Fibroblast of lung (primary cell): ENCODE results near the gene MMP3. TPM values are rescaled to one million over a fixed set of nuclear protein-coding genes. Genes with fewer than 3 reads are reported as not detected.

Experiments used
- DNase-seq, 2 donors: peaks; one replicate each; pipeline versions ENCODE4 v3.0.0 to v3.0.0-alpha.2; 2010; ENCODE audit warnings: low read depth in 2 of 2
- H2AFZ ChIP-seq: 2 replicates; pipeline ENCODE4 v1.5.1; 2012; ENCODE audit warnings: low read length, control low read depth, inconsistent platforms
- H3K27ac ChIP-seq: 2 replicates; pipeline ENCODE4 v1.5.1; 2011; ENCODE audit warnings: low read length, control low read depth; ENCODE audit not compliant: insufficient read depth
- H3K27me3 ChIP-seq: 2 replicates; pipeline ENCODE4 v1.5.1; 2011; ENCODE audit warnings: mild to moderate bottlenecking, low read length; ENCODE audit not compliant: control insufficient read depth, insufficient read depth
- H3K36me3 ChIP-seq: 2 replicates; pipeline ENCODE4 v1.5.1; 2011; ENCODE audit warnings: low read length; ENCODE audit not compliant: control insufficient read depth, insufficient read depth
- H3K4me1 ChIP-seq: 2 replicates; pipeline ENCODE4 v1.5.1; 2011; ENCODE audit warnings: low read length; ENCODE audit not compliant: control insufficient read depth, insufficient read depth; ENCODE audit errors: extremely low read depth
- H3K4me2 ChIP-seq: 2 replicates; pipeline ENCODE4 v1.5.1; 2011; ENCODE audit warnings: low read length, control low read depth; ENCODE audit not compliant: insufficient read depth; ENCODE audit errors: extremely low read depth
- H3K4me3 ChIP-seq, 4 experiments: fragments of 200-600 bp in 1 of 4; sonication (generic) in 1 of 4; replicated peaks in 1 of 4; 2 replicates each; pipeline ENCODE4 v1.5.1; 2011 to 2016; ENCODE audit warnings: low read length in 4 of 4, low read depth in 3 of 4, mild to moderate bottlenecking in 3 of 4, control low read depth in 2 of 4, inconsistent platforms in 1 of 4, mixed read lengths in 1 of 4; ENCODE audit not compliant: insufficient read depth in 1 of 4; ENCODE audit errors: control extremely low read depth in 1 of 4
- H3K79me2 ChIP-seq: 2 replicates; pipeline ENCODE4 v1.5.1; 2012; ENCODE audit warnings: mild to moderate bottlenecking, low read length, inconsistent platforms; ENCODE audit not compliant: control insufficient read depth, insufficient read depth
- H3K9ac ChIP-seq: 2 replicates; pipeline ENCODE4 v1.5.1; 2011; ENCODE audit warnings: mild to moderate bottlenecking, low read length, control low read depth; ENCODE audit not compliant: insufficient read depth
- H3K9me3 ChIP-seq: 2 replicates; pipeline ENCODE4 v1.5.1; 2012; ENCODE audit warnings: low read depth, low read length; ENCODE audit not compliant: control insufficient read depth, insufficient read depth
- H4K20me1 ChIP-seq: 2 replicates; pipeline ENCODE4 v1.5.1; 2011; ENCODE audit warnings: low read length; ENCODE audit not compliant: control insufficient read depth, insufficient read depth; ENCODE audit errors: extremely low read depth
- EZH2 ChIP-seq: IDR thresholded peaks from 2 replicates; pipeline ENCODE4 v1.5.1; 2012; ENCODE audit warnings: low read length, control low read depth, mild to moderate bottlenecking; ENCODE audit errors: missing control alignments
- polyA plus RNA-seq, 2 donors: library from polyadenylated mRNA; depleted of rRNA in 1 of 2; stranded (reverse) in 1 of 2; unstranded in 1 of 2; fragments of >200 nt; gene quantifications; 2 replicates each; pipeline ENCODE4 v1.2.1, GENCODE V29; 2011 to 2012; ENCODE audit warnings: missing spikeins in 1 of 2
- total RNA-seq: library from RNA; depleted of rRNA; stranded (reverse); fragments of >200 nt; gene quantifications from 2 replicates; pipeline ENCODE4 v1.2.1, GENCODE V29; 2014
- TF ChIP-seq, protein P1 (sequence below), 2 donors: IDR thresholded peaks in 1 of 2; conservative IDR thresholded peaks in 1 of 2; 1 replicate in 1 of 2; 2 replicates in 1 of 2; pipeline ENCODE4 v1.5.1; 2011 to 2012; ENCODE audit warnings: low read length in 2 of 2, control low read depth in 1 of 2, inconsistent platforms in 1 of 2, low read depth in 1 of 2, mild to moderate bottlenecking in 1 of 2

MMP3 gene
- total and polyA plus RNA-seq, 2 donors (not counting 1 experiment from before 2014, with no cell fraction given): 19.1 to 47.1 TPM

GRCh38 chr11:102794382-102794781 lies 49.0 kb downstream of the MMP3 start:
- Histone ChIP-seq H3K27me3 (no peaks in the 10 kb centered on the region), H3K36me3 (no peaks in the 10 kb centered on the region), H3K4me1 (peaks cover 4% of the 10 kb centered on the region), H2AFZ (no peak overlapping the region), H3K9ac (no peak overlapping the region), H4K20me1 (no peaks in the 10 kb centered on the region), H3K4me3 (no peak overlapping the region), H3K9me3 (no peaks in the 10 kb centered on the region), H3K79me2 (no peaks in the 10 kb centered on the region), H3K4me2 (no peak overlapping the region), H3K27ac (no peak overlapping the region)
- DNase-seq: peak in 1 of 2 donors; percentile 14
- TF ChIP-seq, protein P1, sequence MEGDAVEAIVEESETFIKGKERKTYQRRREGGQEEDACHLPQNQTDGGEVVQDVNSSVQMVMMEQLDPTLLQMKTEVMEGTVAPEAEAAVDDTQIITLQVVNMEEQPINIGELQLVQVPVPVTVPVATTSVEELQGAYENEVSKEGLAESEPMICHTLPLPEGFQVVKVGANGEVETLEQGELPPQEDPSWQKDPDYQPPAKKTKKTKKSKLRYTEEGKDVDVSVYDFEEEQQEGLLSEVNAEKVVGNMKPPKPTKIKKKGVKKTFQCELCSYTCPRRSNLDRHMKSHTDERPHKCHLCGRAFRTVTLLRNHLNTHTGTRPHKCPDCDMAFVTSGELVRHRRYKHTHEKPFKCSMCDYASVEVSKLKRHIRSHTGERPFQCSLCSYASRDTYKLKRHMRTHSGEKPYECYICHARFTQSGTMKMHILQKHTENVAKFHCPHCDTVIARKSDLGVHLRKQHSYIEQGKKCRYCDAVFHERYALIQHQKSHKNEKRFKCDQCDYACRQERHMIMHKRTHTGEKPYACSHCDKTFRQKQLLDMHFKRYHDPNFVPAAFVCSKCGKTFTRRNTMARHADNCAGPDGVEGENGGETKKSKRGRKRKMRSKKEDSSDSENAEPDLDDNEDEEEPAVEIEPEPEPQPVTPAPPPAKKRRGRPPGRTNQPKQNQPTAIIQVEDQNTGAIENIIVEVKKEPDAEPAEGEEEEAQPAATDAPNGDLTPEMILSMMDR (conservative IDR thresholded peaks at IDR 0.05 in 1 of 2, IDR thresholded peaks at IDR 0.05 in 1 of 2; ENCODE audit: low read depth in 1 of 2, low read length in 2 of 2): peak; percentile 31 to 34
- TF ChIP-seq EZH2: no peak

GRCh38 chr11:102793677-102794290 lies 49.6 kb downstream of the MMP3 start:
- Histone ChIP-seq H3K4me3 (no peak overlapping the region), H2AFZ (no peak overlapping the region), H3K9ac (no peak overlapping the region), H4K20me1 (no peaks in the 10 kb centered on the region), H3K27me3 (no peaks in the 10 kb centered on the region), H3K27ac (no peak overlapping the region), H3K36me3 (no peaks in the 10 kb centered on the region), H3K4me2 (no peak overlapping the region), H3K4me1 (peaks cover 4% of the 10 kb centered on the region), H3K9me3 (no peaks in the 10 kb centered on the region), H3K79me2 (no peaks in the 10 kb centered on the region)
- TF ChIP-seq, protein P1 (conservative IDR thresholded peaks at IDR 0.05 in 1 of 2, IDR thresholded peaks at IDR 0.05 in 1 of 2; ENCODE audit: low read depth in 1 of 2, low read length in 2 of 2): no peak
- no peak for TF ChIP-seq EZH2
- no peak for DNase-seq

GRCh38 chr11:102792604-102793003 lies 50.8 kb downstream of the MMP3 start:
- Histone ChIP-seq H3K4me2 (no peak overlapping the region), H3K4me1 (no peaks in the 10 kb centered on the region), H3K9me3 (no peaks in the 10 kb centered on the region), H3K36me3 (no peaks in the 10 kb centered on the region), H3K4me3 (no peak overlapping the region), H2AFZ (no peak overlapping the region), H4K20me1 (no peaks in the 10 kb centered on the region), H3K27ac (no peak overlapping the region), H3K79me2 (no peaks in the 10 kb centered on the region), H3K9ac (no peak overlapping the region), H3K27me3 (no peaks in the 10 kb centered on the region)
- no peak for TF ChIP-seq EZH2
- TF ChIP-seq, protein P1 (conservative IDR thresholded peaks at IDR 0.05 in 1 of 2, IDR thresholded peaks at IDR 0.05 in 1 of 2; ENCODE audit: low read depth in 1 of 2, low read length in 2 of 2): no peak
- no peak for DNase-seq
